Endometrial microvascular endothelial cells (primary cell): ENCODE data around the gene GP2. TPM values are rescaled to one million over a fixed set of nuclear protein-coding genes. Genes with fewer than 3 reads are reported as not detected.

ENCODE experiments used
- in situ Hi-C: cut with HindIII; loops from 2 replicates; pipeline ENCODE4 v1.10.0; 2017; ENCODE audit warnings: low sequenced_read_pairs, low pct_unique_long_range_greater_than_20kb; ENCODE audit errors: inconsistent ontology term
- total RNA-seq: library from RNA; depleted of rRNA; stranded (reverse); fragments of >200 nt; gene quantifications from one replicate; pipeline ENCODE4 v1.2.3, GENCODE V29; 2015; ENCODE audit errors: inconsistent ontology term

GP2 gene
- total RNA-seq, 1 donor from 2014 or later, result not detected

GRCh38 chr16:20310421-20311395 is 16.6 kb downstream of the GP2 start:
- in situ Hi-C loops, result no loop called here

DNA sequence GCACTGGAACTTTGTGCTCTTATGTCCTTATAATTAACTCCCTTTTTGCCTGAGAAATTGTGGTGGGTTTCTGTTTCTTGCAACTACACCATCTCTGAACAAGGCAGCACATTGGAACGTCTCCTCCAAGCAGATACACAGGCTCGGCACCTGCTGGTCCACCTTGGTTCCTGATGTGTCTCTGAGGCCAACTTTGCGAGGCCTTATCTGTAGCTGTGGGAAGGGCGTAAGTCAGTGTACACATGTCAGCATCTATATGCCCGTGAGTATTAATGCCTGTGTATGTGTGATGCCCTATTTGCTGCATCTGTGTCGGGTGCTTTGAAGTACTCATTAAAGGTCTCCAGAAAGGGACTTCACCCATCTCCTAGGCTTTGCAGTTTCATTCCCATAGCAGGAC is 17.5 kb downstream of the GP2 start:
- in situ Hi-C loops, result no loop called here

- in situ Hi-C loops, result no loop called here
Observed at GRCh38 chr16:20308801-20309590, 18.3 kb downstream of the GP2 start.

DNA sequence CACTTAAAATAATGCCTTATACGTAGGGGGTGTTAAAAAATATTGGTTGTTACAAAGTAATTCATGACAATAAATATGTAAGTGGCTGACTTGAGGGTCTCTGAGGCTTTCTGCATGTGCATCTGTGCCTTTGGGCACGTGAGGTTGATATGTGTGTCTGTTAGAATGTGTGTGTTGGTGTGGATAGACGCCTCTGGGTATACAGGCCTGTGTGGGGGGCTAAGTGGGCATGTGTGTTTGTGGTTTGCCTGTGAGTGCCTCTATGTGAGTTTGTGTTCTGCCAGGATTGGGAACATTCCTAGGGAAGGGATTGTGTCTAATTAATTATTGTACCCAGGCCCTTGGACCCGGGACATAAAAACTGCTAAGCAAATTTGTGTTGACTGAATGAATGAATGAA is 19.0 kb downstream of the GP2 start:
- in situ Hi-C loops, result no loop called here

DNA sequence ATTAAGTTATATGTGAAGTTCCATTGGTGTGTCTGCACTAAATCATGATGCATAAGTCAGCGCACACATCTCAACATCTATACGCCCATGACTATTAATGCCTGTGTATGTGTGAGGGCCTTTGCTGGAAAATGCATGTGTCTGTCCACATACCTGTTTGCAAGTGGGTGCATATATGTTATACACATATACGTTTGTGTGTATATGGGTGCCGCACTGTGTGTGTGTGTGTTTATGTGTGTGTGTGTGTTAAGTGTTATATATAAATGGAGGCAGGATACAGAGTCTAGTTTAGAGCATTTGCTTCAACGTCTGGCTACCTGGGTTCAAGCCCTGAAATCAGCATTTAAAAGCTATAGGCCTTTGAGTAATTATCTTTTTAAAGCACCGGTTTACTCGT is 19.5 kb downstream of the GP2 start:
- in situ Hi-C loops, result no loop called here

DNA sequence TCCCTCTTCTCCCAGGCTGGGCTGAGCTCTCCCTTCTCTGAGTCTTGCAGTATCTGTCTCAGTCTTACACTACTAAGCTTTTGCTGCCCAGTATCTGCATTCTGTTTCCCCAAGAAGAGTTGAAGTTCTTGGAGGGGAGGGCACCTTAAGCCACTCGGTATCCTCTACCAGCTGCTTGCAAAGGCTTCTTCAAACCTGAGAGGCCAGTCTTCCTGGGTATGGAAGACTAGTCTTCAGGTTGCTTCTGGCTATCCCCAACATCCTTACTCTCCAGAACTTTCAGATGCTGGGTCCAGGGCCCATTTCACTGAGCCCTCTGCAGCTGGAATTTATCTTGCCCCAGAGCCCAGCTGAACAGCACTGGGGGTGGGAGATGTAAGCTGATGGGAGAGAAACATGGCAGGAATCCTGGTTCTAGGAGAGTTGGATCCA is 20.1 kb downstream of the GP2 start:
- in situ Hi-C loops, result no loop called here

- in situ Hi-C loops, result no loop called here
Observed at GRCh38 chr16:20306401-20306800, 20.9 kb downstream of the GP2 start.

GRCh38 chr16:20303012-20303411 is 24.3 kb downstream of the GP2 start:
- in situ Hi-C loops, result no loop called here

DNA sequence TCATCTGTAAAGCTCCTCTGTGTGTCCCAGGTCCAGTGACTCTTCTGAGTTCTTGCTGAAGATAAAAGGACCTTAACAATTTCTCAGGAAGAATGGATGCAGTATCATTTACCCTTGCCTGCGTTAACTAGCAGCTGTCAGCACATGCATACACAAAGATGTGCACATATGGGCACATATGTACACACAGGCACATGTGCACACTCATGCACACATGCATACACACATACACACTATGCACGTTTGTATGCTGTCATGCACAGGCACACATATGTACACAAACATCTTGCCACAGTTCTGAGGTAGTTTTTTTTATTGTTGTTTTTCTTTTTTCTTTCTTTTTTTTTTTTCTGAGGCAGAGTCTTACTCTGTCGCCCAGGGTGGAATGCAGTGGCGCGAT is 24.9 kb downstream of the GP2 start:
- in situ Hi-C loops, result no loop called here

- in situ Hi-C loops, result no loop called here
Observed at GRCh38 chr16:20301840-20302239, 25.5 kb downstream of the GP2 start.

- in situ Hi-C loops, result no loop called here
Observed at GRCh38 chr16:20300312-20301097, 26.8 kb downstream of the GP2 start.

GRCh38 chr16:20298452-20298851 is 28.9 kb downstream of the GP2 start:
- in situ Hi-C loops, result no loop called here

DNA sequence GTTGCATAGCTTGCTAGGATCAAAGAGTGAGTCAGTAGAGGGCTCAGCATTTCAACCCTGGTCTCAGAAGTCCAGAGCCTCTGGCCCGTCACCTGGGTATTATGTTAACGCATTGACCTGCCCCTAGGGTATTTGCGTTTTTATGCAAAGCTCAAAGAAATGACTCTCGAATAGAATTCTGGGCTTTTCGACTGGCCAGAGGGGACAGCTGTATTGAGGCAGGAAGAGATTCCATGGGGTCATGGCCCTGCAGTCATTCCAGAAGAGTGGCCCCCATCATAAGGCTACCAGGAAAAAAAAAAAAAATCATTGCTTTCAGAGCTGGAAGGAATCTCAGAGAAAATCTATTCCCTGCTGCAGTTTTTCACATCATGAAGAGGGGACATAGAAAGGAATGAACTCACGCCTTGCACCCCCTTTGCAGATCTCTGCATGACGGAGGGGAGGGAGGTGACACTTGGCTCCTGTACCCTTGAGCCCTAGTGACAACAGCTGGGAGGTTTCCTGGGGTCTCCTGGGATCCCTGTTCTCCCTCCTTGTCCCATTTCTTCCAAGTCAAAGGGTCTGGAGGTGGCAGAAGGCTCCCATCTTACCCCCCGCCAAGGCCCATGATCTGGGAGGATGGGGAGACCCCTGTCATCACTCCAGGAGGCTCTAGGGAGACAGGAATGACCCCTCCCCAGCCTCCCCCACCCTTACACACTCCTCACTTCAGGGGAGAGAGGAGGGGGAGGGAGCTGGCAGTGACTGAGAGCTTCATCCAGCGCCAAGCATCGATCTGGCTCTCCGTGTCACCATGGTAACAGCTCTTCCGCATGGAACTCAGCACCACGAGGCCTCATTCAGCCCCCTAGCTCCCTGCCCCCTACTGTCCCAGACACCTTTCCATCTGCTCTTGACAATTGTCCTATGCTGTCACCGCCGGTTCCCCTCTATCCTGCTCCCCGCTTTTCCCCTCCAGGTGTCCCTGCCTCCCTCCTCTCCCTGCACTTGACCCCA is 35.8 kb downstream of the GP2 start:
- in situ Hi-C loops, result no loop called here

GRCh38 chr16:20289571-20289970 is 37.7 kb downstream of the GP2 start:
- in situ Hi-C loops, result no loop called here

GRCh38 chr16:20285993-20286499 is 41.3 kb downstream of the GP2 start:
- in situ Hi-C loops, result no loop called here

DNA sequence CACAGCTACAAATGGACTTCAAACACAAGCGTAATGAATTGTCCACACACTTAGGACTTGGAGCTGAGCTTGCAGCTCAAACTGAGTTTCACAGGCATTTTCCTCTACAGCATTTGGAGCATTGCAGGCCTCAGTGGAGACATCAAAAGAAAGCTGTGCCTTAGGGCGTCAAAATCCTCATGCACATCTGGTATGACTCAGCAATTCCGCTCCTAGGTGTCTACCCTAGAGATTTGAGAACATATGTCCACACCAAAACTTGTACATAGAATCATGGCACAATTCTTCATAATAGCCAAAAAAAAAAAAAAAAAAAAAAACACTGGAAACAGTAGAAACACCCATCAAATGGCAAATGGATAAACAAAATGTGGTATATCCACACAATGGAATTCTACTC is 47.1 kb downstream of the GP2 start:
- in situ Hi-C loops, result no loop called here

GRCh38 chr16:20271893-20272292 is 55.4 kb downstream of the GP2 start:
- in situ Hi-C loops, result no loop called here

DNA sequence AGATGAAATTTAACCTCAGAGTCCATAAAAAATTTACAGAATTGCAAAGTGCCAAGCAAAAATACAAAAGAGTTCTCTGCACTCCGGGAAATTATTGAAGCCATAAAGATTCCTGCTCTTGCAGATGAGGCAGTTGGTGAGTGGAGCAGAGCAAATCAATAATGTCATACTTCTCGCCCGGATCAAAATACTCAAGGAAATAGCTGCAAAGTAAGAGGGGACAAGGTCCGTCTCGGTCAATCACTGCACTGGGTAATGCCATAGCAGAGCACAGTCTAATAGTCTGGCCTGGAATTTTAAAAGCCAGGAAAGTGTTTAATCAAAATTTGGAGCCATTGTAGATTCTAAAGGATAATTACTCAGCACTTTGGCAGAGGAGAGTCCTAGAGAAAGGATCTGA is 58.9 kb downstream of the GP2 start:
- in situ Hi-C loops, result no loop called here
